Prostate gland (tissue), 2 donors: ENCODE data around the gene ALDH7A1.

Source experiments
- CTCF ChIP-seq, 4 experiments: fragments of 200-600 bp in 2 of 4; fragments of 450-650 bp in 2 of 4; sonication (generic) in 2 of 4; IDR thresholded peaks; 1 replicate in 3 of 4; 2 replicates in 1 of 4; pipeline ENCODE4 v1.5.1; 2016 to 2019; ENCODE audit warnings: antibody characterized with exemption in 4 of 4, mild to moderate bottlenecking in 2 of 4, moderate library complexity in 2 of 4
- POLR2AphosphoS5 ChIP-seq: sonication (generic); formaldehyde crosslinking; IDR thresholded peaks from one replicate; pipeline ENCODE4 v1.6.1; 2017; ENCODE audit warnings: antibody characterized with exemption

- TF ChIP-seq CTCF (IDR thresholded peaks at IDR 0.05), result no peak
- no peak for TF ChIP-seq POLR2AphosphoS5
Measured at GRCh38 chr5:126605525-126605924, 10.5 kb upstream of the ALDH7A1 start.
